H9 (cell line): Measurements from ENCODE around the gene IL16. TPM values are rescaled to one million over a fixed set of nuclear protein-coding genes. Genes with fewer than 3 reads are reported as not detected.

Experiments used
- DNase-seq: peaks from one replicate; pipeline ENCODE4 v3.0.0-alpha.2; 2017
- H2AFZ ChIP-seq: one replicate; pipeline ENCODE4 v1.6.1; 2013; ENCODE audit warnings: mild to moderate bottlenecking, low read length, control low read depth, moderate library complexity
- H2AK5ac ChIP-seq: 2 replicates; pipeline ENCODE4 v1.6.1; 2013; ENCODE audit warnings: low read length, control low read depth, mixed read lengths; ENCODE audit not compliant: insufficient read length
- H2BK120ac ChIP-seq: one replicate; pipeline ENCODE4 v1.6.1; 2013; ENCODE audit warnings: low read depth, mild to moderate bottlenecking, low read length, control low read depth, inconsistent platforms; ENCODE audit not compliant: poor library complexity, severe bottlenecking
- H2BK12ac ChIP-seq: 2 replicates; pipeline ENCODE4 v1.6.1; 2013; ENCODE audit warnings: low read length, control low read depth, mixed read lengths, low read depth; ENCODE audit not compliant: insufficient read length
- H2BK15ac ChIP-seq: 2 replicates; pipeline ENCODE4 v1.6.1; 2013; ENCODE audit warnings: low read depth, low read length, control low read depth
- H2BK20ac ChIP-seq: one replicate; pipeline ENCODE4 v1.6.1; 2013; ENCODE audit warnings: low read depth, mild to moderate bottlenecking, low read length, control low read depth, inconsistent platforms; ENCODE audit not compliant: poor library complexity, severe bottlenecking
- H2BK5ac ChIP-seq: 2 replicates; pipeline ENCODE4 v1.6.1; 2013; ENCODE audit warnings: low read length, control low read depth, mixed read lengths; ENCODE audit not compliant: insufficient read length
- H3K14ac ChIP-seq: 2 replicates; pipeline ENCODE4 v1.6.1; 2013; ENCODE audit warnings: low read length, control low read depth; ENCODE audit not compliant: insufficient read depth
- H3K18ac ChIP-seq: 2 replicates; pipeline ENCODE4 v1.6.1; 2013; ENCODE audit warnings: low read depth, mild to moderate bottlenecking, mixed read lengths, low read length, control low read depth; ENCODE audit not compliant: insufficient read length
- H3K23ac ChIP-seq: 2 replicates; pipeline ENCODE4 v1.6.1; 2013; ENCODE audit warnings: low read length, control low read depth, mixed read lengths, low read depth; ENCODE audit not compliant: insufficient read length
- H3K23me2 ChIP-seq: 2 replicates; pipeline ENCODE4 v1.6.1; 2013; ENCODE audit warnings: low read depth, mild to moderate bottlenecking, mixed read lengths, low read length, control low read depth; ENCODE audit not compliant: insufficient read length, poor library complexity, severe bottlenecking
- H3K27ac ChIP-seq: 2 replicates; pipeline ENCODE4 v1.5.1; 2013; ENCODE audit warnings: low read length, control low read depth, mixed read lengths, low read depth; ENCODE audit not compliant: insufficient read length
- H3K27me3 ChIP-seq: 2 replicates; pipeline ENCODE4 v1.6.1; 2013; ENCODE audit warnings: low read length, control low read depth, inconsistent platforms; ENCODE audit not compliant: insufficient read depth
- H3K4ac ChIP-seq: 2 replicates; pipeline ENCODE4 v1.6.1; 2013; ENCODE audit warnings: low read depth, mild to moderate bottlenecking, control low read depth, inconsistent platforms, low read length, moderate library complexity
- H3K4me1 ChIP-seq: 2 replicates; pipeline ENCODE4 v1.6.1; 2013; ENCODE audit warnings: low read length, control low read depth, inconsistent platforms; ENCODE audit not compliant: insufficient read depth
- H3K4me2 ChIP-seq: 2 replicates; pipeline ENCODE4 v1.6.1; 2013; ENCODE audit warnings: low read length, control low read depth, mixed read lengths; ENCODE audit not compliant: insufficient read length, insufficient read depth
- H3K56ac ChIP-seq: 2 replicates; pipeline ENCODE4 v1.6.1; 2013; ENCODE audit warnings: low read depth, mild to moderate bottlenecking, mixed read lengths, low read length, control low read depth; ENCODE audit not compliant: insufficient read length
- H3K79me1 ChIP-seq: 2 replicates; pipeline ENCODE4 v1.6.1; 2013; ENCODE audit warnings: low read depth, mild to moderate bottlenecking, moderate library complexity, low read length, control low read depth, inconsistent platforms; ENCODE audit not compliant: insufficient read depth, poor library complexity, severe bottlenecking
- H3K79me2 ChIP-seq: 2 replicates; pipeline ENCODE4 v1.6.1; 2013; ENCODE audit warnings: low read length, control low read depth, inconsistent platforms; ENCODE audit not compliant: insufficient read depth
- H3K9ac ChIP-seq: 2 replicates; pipeline ENCODE4 v1.6.1; 2013; ENCODE audit warnings: low read length, control low read depth, mixed read lengths; ENCODE audit not compliant: insufficient read length; ENCODE audit errors: extremely low read depth
- H3K9me3 ChIP-seq: one replicate; pipeline ENCODE4 v1.6.1; 2013; ENCODE audit warnings: low read depth, low read length, inconsistent platforms; ENCODE audit not compliant: control insufficient read depth
- H3T11ph ChIP-seq: one replicate; pipeline ENCODE4 v1.6.1; 2013; ENCODE audit warnings: mild to moderate bottlenecking, low read length, control low read depth, inconsistent platforms
- H4K20me1 ChIP-seq: one replicate; pipeline ENCODE4 v1.6.1; 2013; ENCODE audit not compliant: control insufficient read depth, insufficient read length, insufficient read depth
- H4K5ac ChIP-seq: 2 replicates; pipeline ENCODE4 v1.6.1; 2013; ENCODE audit warnings: low read depth, mild to moderate bottlenecking, mixed read lengths, low read length, control low read depth; ENCODE audit not compliant: insufficient read length
- H4K8ac ChIP-seq: replicated peaks from 2 replicates; pipeline ENCODE4 v1.6.1; 2013; ENCODE audit warnings: low read length, control low read depth, mixed read lengths, low read depth; ENCODE audit not compliant: insufficient read length
- H4K91ac ChIP-seq: 2 replicates; pipeline ENCODE4 v1.6.1; 2013; ENCODE audit warnings: low read depth, mild to moderate bottlenecking, moderate library complexity, mixed read lengths, low read length, control low read depth; ENCODE audit not compliant: insufficient read length
- H3K27ac Mint-ChIP-seq, 3 experiments: 2 replicates in 2 of 3; 3 replicates in 1 of 3; pipeline ENCODE4 v1.8.0; 2020 to 2021; ENCODE audit warnings: mixed read lengths in 3 of 3, mild to moderate bottlenecking in 1 of 3, moderate library complexity in 1 of 3
- H3K27me3 Mint-ChIP-seq: 2 replicates; pipeline ENCODE4 v1.8.0; 2021; ENCODE audit warnings: low read depth, mild to moderate bottlenecking, moderate library complexity, mixed read lengths
- H3K36me3 Mint-ChIP-seq, 3 experiments: 2 replicates in 2 of 3; 3 replicates in 1 of 3; pipeline ENCODE4 v1.8.0; 2020 to 2021; ENCODE audit warnings: low read depth in 3 of 3, mixed read lengths in 3 of 3; ENCODE audit not compliant: insufficient read depth in 1 of 3
- H3K4me1 Mint-ChIP-seq, 2 experiments: 2 replicates each; pipeline ENCODE4 v1.8.0; 2020; ENCODE audit warnings: mixed read lengths in 2 of 2
- H3K4me3 Mint-ChIP-seq, 2 experiments: 2 replicates in 1 of 2; 3 replicates in 1 of 2; pipeline ENCODE4 v1.8.0; 2020 to 2021; ENCODE audit warnings: mild to moderate bottlenecking in 2 of 2, mixed read lengths in 2 of 2, moderate library complexity in 1 of 2
- H3K9me3 Mint-ChIP-seq, 2 experiments: 2 replicates in 1 of 2; 3 replicates in 1 of 2; pipeline ENCODE4 v1.8.0; 2020; ENCODE audit warnings: mild to moderate bottlenecking in 2 of 2, mixed read lengths in 2 of 2, moderate library complexity in 1 of 2
- CTCF ChIP-seq: fragments of 200-600 bp; sonication (generic); conservative IDR thresholded peaks from 3 replicates; pipeline ENCODE4 v1.8.0; 2021; ENCODE audit warnings: antibody characterized with exemption, mild to moderate bottlenecking
- WGBS: extraction: QIAGEN DNeasy Blood & Tissue Kit; methylation state at CpG from one replicate; pipeline ENCODE4 v1.1.7; 2013; ENCODE audit warnings: missing lambda C conversion rate, low lambda C conversion rate, mixed read lengths; ENCODE audit not compliant: insufficient read length; ENCODE audit errors: extremely low coverage; 5-methylcytosine and 5-hydroxymethylcytosine counted together
- total RNA-seq: library from RNA; stranded (reverse); gene quantifications from 2 replicates; pipeline ENCODE4 v1.2.1, GENCODE V29; 2021

The IL16 gene
- total RNA-seq, 1 experiment from 2014 or later, result 0.28 TPM

GRCh38 chr15:81343371-81343770 is 146.7 kb downstream of the IL16 start:
- TF ChIP-seq CTCF, result no peak
- Histone ChIP-seq H3K56ac (no peak overlapping the region), H2BK12ac (no peak overlapping the region), H4K20me1 (no peaks in the 10 kb centered on the region), H3K27ac (no peak overlapping the region), H3K4me1 (no peaks in the 10 kb centered on the region), H3T11ph (no peak overlapping the region), H4K8ac (no peak overlapping the region), H3K18ac (no peak overlapping the region), H2AK5ac (no peak overlapping the region), H2BK15ac (no peak overlapping the region), H2BK20ac (no peak overlapping the region), H3K9me3 (no peaks in the 10 kb centered on the region), H4K5ac (no peak overlapping the region), H3K9ac (no peak overlapping the region), H3K23ac (no peak overlapping the region), H3K14ac (no peak overlapping the region), H2BK120ac (no peak overlapping the region), H3K79me2 (no peaks in the 10 kb centered on the region), H2AFZ (no peak overlapping the region), H3K4me2 (no peak overlapping the region), H3K79me1 (no peaks in the 10 kb centered on the region), H4K91ac (no peak overlapping the region), H3K23me2 (no peaks in the 10 kb centered on the region), H3K27me3 (no peaks in the 10 kb centered on the region), H3K4ac (no peak overlapping the region), H2BK5ac (no peak overlapping the region)
- H3K36me3 Mint-ChIP-seq, result no peaks in the 10 kb centered on the region
- no peak overlapping the region for H3K4me3 Mint-ChIP-seq
- no peaks in the 10 kb centered on the region for H3K9me3 Mint-ChIP-seq
- H3K4me1 Mint-ChIP-seq, result peaks cover 5 to 6% of the 10 kb centered on the region in 2 experiments
- H3K27ac Mint-ChIP-seq, result no peak overlapping the region
- no peak for DNase-seq
- WGBS, result no CpG with 5 or more reads among the region's 4 CpGs
- H3K27me3 Mint-ChIP-seq, result no peaks in the 10 kb centered on the region; the same call in 1 of the 2 replicates
